ENCODE measurements around the gene RPRD1B.

- TF ChIP-seq FOSL2 (IDR thresholded peaks at IDR 0.05), result no peak
- TF ChIP-seq FOSL2 (CRISPR knock-in tag; IDR thresholded peaks at IDR 0.05), result no peak
- no peak for TF ChIP-seq CTCF (IDR thresholded peaks at IDR 0.05)
- no peak for TF ChIP-seq RCOR1 (IDR thresholded peaks at IDR 0.05; ENCODE audit: low read depth, low read length)
- TF ChIP-seq NR3C1 (IDR thresholded peaks at IDR 0.05), result no peak
- TF ChIP-seq CEBPB (IDR thresholded peaks at IDR 0.05), result no peak
- TF ChIP-seq MAZ (IDR thresholded peaks at IDR 0.05; ENCODE audit: borderline replicate concordance, low read depth, low read length), result no peak
- TF ChIP-seq JUN (IDR thresholded peaks at IDR 0.05), result no peak
- TF ChIP-seq POLR2A (IDR thresholded peaks at IDR 0.05; ENCODE audit: low read length), result no peak
- TF ChIP-seq NFE2L2 (conservative IDR thresholded peaks at IDR 0.05; ENCODE audit: low read length), result no peak
Measured at GRCh38 chr20:38031957-38032356, 1.6 kb upstream of the RPRD1B start.

Measured in A549 (cell line).